K562 (cell line): ENCODE results near the gene LDB2. TPM values are rescaled to one million over a fixed set of nuclear protein-coding genes. Genes with fewer than 3 reads are reported as not detected.

Experiments used
- ATAC-seq: fragments of 200-7000 bp; cut with Tn5 transposase; 3 replicates; pipeline ENCODE4 v1.9.1; 2020; ENCODE audit warnings: moderate library complexity
- BruUV-seq: library from RNA; stranded (reverse); fragments of 400-500 nt; replicated peaks from 2 replicates; lab custom pipeline; 2021; lab: Mats Ljungman, UMichigan
- CTCF ChIA-PET: fragments of 300-600 bp; formaldehyde crosslinking; extraction: SDS; loops from one replicate; lab custom pipeline; 2021; ENCODE audit warnings: low intra/inter-chr PET ratio; lab: Yijun Ruan, JAX
- POLR2A ChIA-PET: fragments of 300-600, 350-650 bp; sonication (Branson Sonifier 250); formaldehyde crosslinking; extraction: SDS; loops from one replicate; lab custom pipeline; 2021; ENCODE audit warnings: antibody characterized with exemption, inconsistent platforms; lab: Yijun Ruan, JAX
- DNase-seq, 4 experiments: peaks; one replicate each; pipeline versions ENCODE4 v3.0.0 to v3.0.0-alpha.2; 2011 to 2018; ENCODE audit warnings: low spot score in 3 of 4, mixed read lengths in 3 of 4; ENCODE audit errors: extremely low read depth in 1 of 4
- FAIRE-seq: peaks from 2 replicates; lab custom pipeline; 2011; peaks lifted over from hg19 to GRCh38; lab: Jason Lieb, UNC
- H2AFZ ChIP-seq: 2 replicates; pipeline ENCODE4 v1.6.0; 2011; ENCODE audit warnings: low read depth, low read length, control low read depth, inconsistent platforms
- H3K27ac ChIP-seq: fragments of 200-600 bp; 3 replicates; pipeline ENCODE4 v1.8.0; 2011; ENCODE audit warnings: low read depth, mild to moderate bottlenecking, control low read depth, inconsistent platforms, low read length, moderate library complexity, mixed read lengths; ENCODE audit errors: extremely low read depth
- H3K27me3 ChIP-seq, 2 experiments: fragments of 300-600 bp in 1 of 2; 2 replicates in 1 of 2; 3 replicates in 1 of 2; pipeline versions ENCODE4 v1.6.0 to v1.8.0; 2011; ENCODE audit warnings: inconsistent platforms in 2 of 2, low read length in 2 of 2, mild to moderate bottlenecking in 1 of 2, mixed read lengths in 1 of 2, moderate library complexity in 1 of 2; ENCODE audit not compliant: control insufficient read depth in 2 of 2, insufficient read depth in 2 of 2
- H3K36me3 ChIP-seq: fragments of 300-600 bp; 3 replicates; pipeline ENCODE4 v1.8.0; 2011; ENCODE audit warnings: mild to moderate bottlenecking, low read length, inconsistent platforms; ENCODE audit not compliant: control insufficient read depth, insufficient read depth
- H3K4me1 ChIP-seq, 2 experiments: fragments of 200-600 bp in 1 of 2; replicated peaks in 1 of 2; 2 replicates in 1 of 2; 3 replicates in 1 of 2; pipeline versions ENCODE4 v1.5.1 to v1.8.0; 2011; ENCODE audit warnings: inconsistent platforms in 2 of 2, low read length in 2 of 2, mild to moderate bottlenecking in 1 of 2, mixed read lengths in 1 of 2, moderate library complexity in 1 of 2; ENCODE audit not compliant: control insufficient read depth in 2 of 2, insufficient read depth in 2 of 2
- H3K4me2 ChIP-seq: 2 replicates; pipeline ENCODE4 v1.6.1; 2011; ENCODE audit warnings: low read length, control low read depth, inconsistent platforms, mixed read lengths; ENCODE audit not compliant: insufficient read depth
- H3K4me3 ChIP-seq: fragments of 200-600 bp; sonication (generic), shearing (Covaris generic); 2 replicates; pipeline ENCODE4 v1.5.1; 2016; ENCODE audit warnings: control low read depth, inconsistent platforms
- H3K79me2 ChIP-seq: fragments of 200-600 bp; 3 replicates; pipeline ENCODE4 v1.8.0; 2011; ENCODE audit warnings: low read length, inconsistent platforms; ENCODE audit not compliant: control insufficient read depth, insufficient read depth
- H3K9ac ChIP-seq, 2 experiments: 2 replicates each; pipeline versions ENCODE4 v1.6.0 to v1.6.1; 2011; ENCODE audit warnings: low read depth in 2 of 2, low read length in 2 of 2, control low read depth in 1 of 2, inconsistent platforms in 1 of 2, mild to moderate bottlenecking in 1 of 2, mixed read lengths in 1 of 2; ENCODE audit not compliant: insufficient read depth in 1 of 2
- H3K9me1 ChIP-seq: one replicate; pipeline ENCODE4 v1.6.0; 2011; ENCODE audit warnings: inconsistent platforms, mild to moderate bottlenecking, low read length, moderate library complexity; ENCODE audit not compliant: control insufficient read depth, insufficient read depth
- H3K9me3 ChIP-seq: replicated peaks from 2 replicates; pipeline ENCODE4 v1.5.1; 2011; ENCODE audit warnings: low read depth, low read length, inconsistent platforms; ENCODE audit not compliant: control insufficient read depth, insufficient read depth
- H4K20me1 ChIP-seq: replicated peaks from 2 replicates; pipeline ENCODE4 v1.6.1; 2011; ENCODE audit warnings: low read length, inconsistent platforms, mixed read lengths; ENCODE audit not compliant: control insufficient read depth, insufficient read depth
- ARHGAP35 ChIP-seq: fragments of 450-650 bp; IDR thresholded peaks from 2 replicates; pipeline ENCODE4 v1.6.1; 2018; ENCODE audit not compliant: partially characterized antibody
- BCLAF1 ChIP-seq, 2 experiments: fragments of 450-650 bp in 1 of 2; IDR thresholded peaks; 2 replicates each; pipeline ENCODE4 v1.6.1; 2011 to 2017; ENCODE audit warnings: low read depth in 2 of 2, antibody characterized with exemption in 1 of 2, borderline replicate concordance in 1 of 2, low read length in 1 of 2, mild to moderate bottlenecking in 1 of 2, mixed read lengths in 1 of 2; ENCODE audit not compliant: control insufficient read depth in 1 of 2
- POLR3G ChIP-seq: IDR thresholded peaks from 2 replicates; pipeline ENCODE4 v1.6.1; 2011; ENCODE audit not compliant: insufficient read length, insufficient replicate concordance; ENCODE audit errors: extremely low read depth
- SMARCA5 ChIP-seq: fragments of 450-650 bp; IDR thresholded peaks from 2 replicates; pipeline ENCODE4 v1.6.1; 2016
- TRIM25 ChIP-seq: fragments of 450-650 bp; IDR thresholded peaks from 2 replicates; pipeline ENCODE4 v1.7.0; 2016; ENCODE audit warnings: borderline replicate concordance
- ZBTB33 ChIP-seq: sonication (generic); formaldehyde crosslinking; IDR thresholded peaks from 2 replicates; pipeline ENCODE4 v1.8.1; 2023; ENCODE audit warnings: mild to moderate bottlenecking, missing genetic modification reagents
- ZNF57 ChIP-seq: fragments of 450-650 bp; formaldehyde crosslinking; IDR thresholded peaks from 2 replicates; pipeline ENCODE4 v1.4.0; 2020; ENCODE audit warnings: mild to moderate bottlenecking, moderate library complexity
- WGBS: fragments of 100-300 bp; shearing (Covaris generic); methylation state at CpG from one replicate; pipeline ENCODE4 v1.1.6; 2016; ENCODE audit warnings: low coverage, mixed read lengths; ENCODE audit not compliant: insufficient coverage; ENCODE audit errors: missing lambda C conversion rate; 5-methylcytosine and 5-hydroxymethylcytosine counted together
- in situ Hi-C: fragments of 300-500 bp; cut with MboI; formaldehyde crosslinking; loops from 4 replicates; pipeline ENCODE4 v1.15.0; 2018; ENCODE audit warnings: inconsistent platforms, mixed read lengths
- intact Hi-C: fragments of 100-400 bp; cut with micrococcal nuclease; formaldehyde crosslinking; loops from 2 replicates; pipeline ENCODE4 v1.14.2; 2022
- polyA plus RNA-seq, 8 experiments: library from polyadenylated mRNA; depleted of rRNA in 4 of 8; stranded (reverse) in 5 of 8; unstranded in 3 of 8; fragments of >200 nt; fragmentation: Nextera tagmentation in 2 of 8; fragmentation: Illumina TruSeq in 1 of 8; extraction: Ambion mirVana in 2 of 8; extraction: Trizol in 1 of 8; gene quantifications; 2 replicates each; pipeline versions ENCODE4 v1.2.1 to v1.2.3, GENCODE V29; 2011 to 2014; ENCODE audit warnings: inconsistent platforms in 1 of 8, missing spikeins in 1 of 8
- total RNA-seq, 7 experiments: library from RNA; depleted of rRNA in 6 of 7; stranded (reverse); fragments of >200 nt in 6 of 7; fragmentation: Illumina TruSeq in 2 of 7; extraction: Trizol in 2 of 7; gene quantifications; 2 replicates each; pipeline versions ENCODE4 v1.2.1 to v1.2.3, GENCODE V29; 2011 to 2021; ENCODE audit warnings: low replicate concordance in 1 of 7

Gene LDB2
- total and polyA plus RNA-seq, 9 of the 15 experiments (the other 6 are each of a cell fraction or from before 2014, with no cell fraction given), result 0.10 to 0.20 TPM; not detected in 7

GRCh38 chr4:16865209-16865896 lies 33.1 kb downstream of the LDB2 start:
- CTCF ChIA-PET, result no interaction called here
- Histone ChIP-seq H3K27me3 (no peaks in the 10 kb centered on the region), H4K20me1 (no peaks in the 10 kb centered on the region), H3K36me3 (no peaks in the 10 kb centered on the region), H3K4me3 (no peak overlapping the region), H3K4me2 (no peak overlapping the region), H3K9me1 (no peaks in the 10 kb centered on the region), H3K9me3 (no peaks in the 10 kb centered on the region), H2AFZ (no peak overlapping the region), H3K79me2 (no peaks in the 10 kb centered on the region), H3K9ac (no peak overlapping the region), H3K4me1 (no peaks in the 10 kb centered on the region), H3K27ac (no peak overlapping the region)
- DNase-seq (no peak), ATAC-seq (no peak), FAIRE-seq (no peak)
- BruUV-seq, result no TSS peak
- 0% methylated on average over 7 of the region's 7 CpGs for WGBS
- POLR2A ChIA-PET, result interaction anchor here (0.6 kb wide), 1 partner anchor 41 kb away, joined by 3 read pairs; no protein-coding TSS in a partner anchor
- in situ Hi-C loops, result no loop called here
- TF ChIP-seq ZBTB33 (CRISPR knock-in tag), result no peak
- TF ChIP-seq ZNF57 (CRISPR knock-in tag), result no peak
- TF ChIP-seq BCLAF1 (IDR thresholded peaks at IDR 0.05; ENCODE audit: borderline replicate concordance in 1 of 2, control insufficient read depth in 1 of 2, low read depth in 2 of 2, low read length in 1 of 2), result no peak
- TF ChIP-seq ARHGAP35, result no peak
- TF ChIP-seq POLR3G, result no peak
- no peak for TF ChIP-seq SMARCA5
- TF ChIP-seq TRIM25, result no peak
- intact Hi-C loops, result no loop called here
